Muscle layer of colon (tissue), 2 donors: Measurements from ENCODE around the gene L1CAM.

Experiments
- H3K27ac ChIP-seq: one replicate; pipeline ENCODE4 v1.7.0; 2013; ENCODE audit warnings: low read depth, mild to moderate bottlenecking, low read length, moderate library complexity
- H3K27me3 ChIP-seq, 2 donors: one replicate each; pipeline ENCODE4 v1.7.0; 2013; ENCODE audit warnings: low read length in 2 of 2, mild to moderate bottlenecking in 2 of 2; ENCODE audit not compliant: insufficient read depth in 2 of 2, control insufficient read depth in 1 of 2
- H3K36me3 ChIP-seq: one replicate; pipeline ENCODE4 v1.7.0; 2013; ENCODE audit warnings: mild to moderate bottlenecking, low read length; ENCODE audit not compliant: insufficient read depth
- H3K4me1 ChIP-seq: one replicate; pipeline ENCODE4 v1.7.0; 2013; ENCODE audit warnings: mild to moderate bottlenecking, low read length; ENCODE audit not compliant: insufficient read depth
- H3K4me3 ChIP-seq, 2 donors: one replicate each; pipeline ENCODE4 v1.7.0; 2013; ENCODE audit warnings: low read length in 2 of 2, low read depth in 1 of 2, mild to moderate bottlenecking in 1 of 2, moderate library complexity in 1 of 2
- H3K9ac ChIP-seq: one replicate; pipeline ENCODE4 v1.7.0; 2013; ENCODE audit warnings: low read length
- H3K9me3 ChIP-seq: one replicate; pipeline ENCODE4 v1.7.0; 2013; ENCODE audit warnings: mild to moderate bottlenecking, low read length
- donor health status: abdominal sarcoma.
- donor health status: Adenocarcinoma of cecum.

The L1CAM gene

GRCh38 chrX:153865321-153865580, 20.7 kb downstream of the L1CAM start:
- Histone ChIP-seq H3K4me3 (no peak overlapping the region), H3K4me1 (no peaks in the 10 kb centered on the region), H3K27me3 (peaks cover 0 to 29% of the 10 kb centered on the region in 2 donors), H3K36me3 (no peaks in the 10 kb centered on the region), H3K27ac (no peak overlapping the region), H3K9ac (no peak overlapping the region), H3K9me3 (no peaks in the 10 kb centered on the region)

GRCh38 chrX:153864561-153865320, 21.2 kb downstream of the L1CAM start:
- H3K9me3 ChIP-seq, result no peaks in the 10 kb centered on the region
- no peak overlapping the region for H3K9ac ChIP-seq
- peaks cover 0 to 25% of the 10 kb centered on the region in 2 donors for H3K27me3 ChIP-seq
- no peak overlapping the region for H3K4me3 ChIP-seq
- no peak overlapping the region for H3K27ac ChIP-seq
- H3K36me3 ChIP-seq, result no peaks in the 10 kb centered on the region
- no peaks in the 10 kb centered on the region for H3K4me1 ChIP-seq

GRCh38 chrX:153864101-153864500, 21.9 kb downstream of the L1CAM start:
- Histone ChIP-seq H3K9ac (no peak overlapping the region), H3K4me1 (no peaks in the 10 kb centered on the region), H3K27me3 (peaks cover 0 to 20% of the 10 kb centered on the region in 2 donors), H3K9me3 (no peaks in the 10 kb centered on the region), H3K27ac (no peak overlapping the region), H3K4me3 (no peak overlapping the region), H3K36me3 (no peaks in the 10 kb centered on the region)

- Histone ChIP-seq H3K4me3 (no peak overlapping the region), H3K9ac (no peak overlapping the region), H3K27me3 (peaks cover 0 to 20% of the 10 kb centered on the region in 2 donors), H3K27ac (no peak overlapping the region), H3K9me3 (no peaks in the 10 kb centered on the region), H3K36me3 (no peaks in the 10 kb centered on the region), H3K4me1 (no peaks in the 10 kb centered on the region)
These were observed 22.6 kb downstream of the L1CAM start for GRCh38 chrX:153863251-153863991.

GRCh38 chrX:153862369-153863250, 23.4 kb downstream of the L1CAM start:
- H3K27ac ChIP-seq, result no peak overlapping the region
- H3K36me3 ChIP-seq, result no peaks in the 10 kb centered on the region
- no peak overlapping the region for H3K4me3 ChIP-seq
- no peaks in the 10 kb centered on the region for H3K4me1 ChIP-seq
- H3K9ac ChIP-seq, result no peak overlapping the region
- H3K27me3 ChIP-seq, result peaks cover 0 to 20% of the 10 kb centered on the region in 2 donors
- no peaks in the 10 kb centered on the region for H3K9me3 ChIP-seq

GRCh38 chrX:153861733-153862310, 24.2 kb downstream of the L1CAM start:
- no peak overlapping the region for H3K9ac ChIP-seq
- no peaks in the 10 kb centered on the region for H3K4me1 ChIP-seq
- H3K27me3 ChIP-seq, result peaks cover 0 to 23% of the 10 kb centered on the region in 2 donors
- no peaks in the 10 kb centered on the region for H3K9me3 ChIP-seq
- H3K4me3 ChIP-seq, result no peak overlapping the region
- no peak overlapping the region for H3K27ac ChIP-seq
- no peaks in the 10 kb centered on the region for H3K36me3 ChIP-seq

- Histone ChIP-seq H3K9ac (no peak overlapping the region), H3K27me3 (peaks cover 0 to 30% of the 10 kb centered on the region in 2 donors)
These were observed 24.8 kb downstream of the L1CAM start for GRCh38 chrX:153861151-153861550.

GRCh38 chrX:153857348-153857903, 28.5 kb downstream of the L1CAM start:
- no peaks in the 10 kb centered on the region for H3K36me3 ChIP-seq
- no peaks in the 10 kb centered on the region for H3K4me1 ChIP-seq
- H3K27me3 ChIP-seq, result peaks cover 0 to 25% of the 10 kb centered on the region in 2 donors
- H3K9me3 ChIP-seq, result no peaks in the 10 kb centered on the region
- no peak overlapping the region for H3K9ac ChIP-seq
- no peak overlapping the region for H3K27ac ChIP-seq
- H3K4me3 ChIP-seq, result no peak overlapping the region

More at GRCh38 chrX:153861151-153861550, 24.8 kb downstream of the L1CAM start:
- Histone ChIP-seq H3K36me3 (no peaks in the 10 kb centered on the region), H3K27ac (no peak overlapping the region), H3K4me3 (no peak overlapping the region), H3K4me1 (no peaks in the 10 kb centered on the region), H3K9me3 (no peaks in the 10 kb centered on the region)

GRCh38 chrX:153854702-153855101, 31.3 kb downstream of the L1CAM start:
- Histone ChIP-seq H3K9ac (no peak overlapping the region), H3K27ac (no peak overlapping the region), H3K4me3 (no peak overlapping the region), H3K27me3 (peaks cover 0 to 27% of the 10 kb centered on the region in 2 donors), H3K36me3 (no peaks in the 10 kb centered on the region), H3K9me3 (no peaks in the 10 kb centered on the region), H3K4me1 (no peaks in the 10 kb centered on the region)

- H3K9me3 ChIP-seq, result no peaks in the 10 kb centered on the region
- H3K4me1 ChIP-seq, result no peaks in the 10 kb centered on the region
- no peak overlapping the region for H3K9ac ChIP-seq
- no peaks in the 10 kb centered on the region for H3K36me3 ChIP-seq
- peaks cover 0 to 27% of the 10 kb centered on the region in 2 donors for H3K27me3 ChIP-seq
- no peak overlapping the region for H3K4me3 ChIP-seq
- H3K27ac ChIP-seq, result no peak overlapping the region
These were observed 32.1 kb downstream of the L1CAM start for GRCh38 chrX:153853902-153854267.
